Lower leg skin (tissue), 4 donors: ENCODE results near the gene KLHL17. TPM values are rescaled to one million over a fixed set of nuclear protein-coding genes. Genes with fewer than 3 reads are reported as not detected.
"Not testable (repeated sequence)": the region's sequence is repeated elsewhere in the genome, so short reads cannot be mapped to it uniquely, and the experiment has no call there.

Source experiments
- DNase-seq, 2 donors: peaks; one replicate each; pipeline ENCODE4 v3.0.0-alpha.2; 2019; ENCODE audit warnings: low spot score in 2 of 2
- H3K4me3 ChIP-seq: fragments of 200-600 bp; sonication (generic); 2 replicates; pipeline ENCODE4 v1.5.1; 2017; ENCODE audit warnings: mild to moderate bottlenecking, low read depth; ENCODE audit not compliant: poor library complexity, severe bottlenecking
- POLR2A ChIP-seq, 2 donors: fragments of 450-650 bp; IDR thresholded peaks; one replicate each; pipeline ENCODE4 v1.6.1; 2016 to 2017; ENCODE audit warnings: antibody characterized with exemption in 2 of 2, mild to moderate bottlenecking in 1 of 2, moderate library complexity in 1 of 2
- WGBS, 2 donors: methylation state at CpG; one replicate each; pipeline ENCODE4 v1.1.5; 2018; 5-methylcytosine and 5-hydroxymethylcytosine counted together
- intact Hi-C: fragments of 100-400 bp; cut with DNase I; formaldehyde crosslinking; loops from one replicate; pipeline ENCODE4 v1.15.0; 2023; ENCODE audit warnings: low total_unique reads
- total RNA-seq, 4 donors: library from RNA; depleted of rRNA; stranded (reverse); fragments of >200 nt; gene quantifications; one replicate each; pipeline ENCODE4 v1.1.0, GENCODE V29; 2016
- TF ChIP-seq, protein P1 (sequence below), 3 donors: fragments of 450-650 bp; IDR thresholded peaks; one replicate each; pipeline ENCODE4 v1.5.1; 2016; ENCODE audit warnings: antibody characterized with exemption in 3 of 3, mild to moderate bottlenecking in 3 of 3, moderate library complexity in 2 of 3

Gene KLHL17
- total RNA-seq, 4 donors from 2014 or later, result 9.7 to 30.9 (median 16.3) TPM

DNA sequence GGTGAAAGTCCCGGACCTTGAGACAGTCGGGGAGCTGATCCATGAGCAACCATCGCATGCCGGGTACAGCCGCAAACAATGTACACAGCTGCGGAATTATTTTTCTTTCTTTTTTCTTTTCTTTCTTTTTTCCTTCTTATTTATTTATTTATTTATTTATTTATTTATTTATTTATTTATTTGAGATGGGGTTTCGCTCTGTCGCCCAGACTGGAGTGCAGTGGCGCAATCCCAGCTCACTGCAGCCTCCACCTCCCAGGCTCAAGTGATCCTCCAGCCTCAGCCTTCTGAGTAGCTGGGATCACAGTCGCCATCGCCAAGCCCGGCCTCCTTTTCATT is 24.1 kb downstream of the KLHL17 start:
- intact Hi-C loops, result no loop called here
- no peak for DNase-seq
- no peak for TF ChIP-seq POLR2A (IDR thresholded peaks at IDR 0.05)
- TF ChIP-seq, protein P1, sequence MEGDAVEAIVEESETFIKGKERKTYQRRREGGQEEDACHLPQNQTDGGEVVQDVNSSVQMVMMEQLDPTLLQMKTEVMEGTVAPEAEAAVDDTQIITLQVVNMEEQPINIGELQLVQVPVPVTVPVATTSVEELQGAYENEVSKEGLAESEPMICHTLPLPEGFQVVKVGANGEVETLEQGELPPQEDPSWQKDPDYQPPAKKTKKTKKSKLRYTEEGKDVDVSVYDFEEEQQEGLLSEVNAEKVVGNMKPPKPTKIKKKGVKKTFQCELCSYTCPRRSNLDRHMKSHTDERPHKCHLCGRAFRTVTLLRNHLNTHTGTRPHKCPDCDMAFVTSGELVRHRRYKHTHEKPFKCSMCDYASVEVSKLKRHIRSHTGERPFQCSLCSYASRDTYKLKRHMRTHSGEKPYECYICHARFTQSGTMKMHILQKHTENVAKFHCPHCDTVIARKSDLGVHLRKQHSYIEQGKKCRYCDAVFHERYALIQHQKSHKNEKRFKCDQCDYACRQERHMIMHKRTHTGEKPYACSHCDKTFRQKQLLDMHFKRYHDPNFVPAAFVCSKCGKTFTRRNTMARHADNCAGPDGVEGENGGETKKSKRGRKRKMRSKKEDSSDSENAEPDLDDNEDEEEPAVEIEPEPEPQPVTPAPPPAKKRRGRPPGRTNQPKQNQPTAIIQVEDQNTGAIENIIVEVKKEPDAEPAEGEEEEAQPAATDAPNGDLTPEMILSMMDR (IDR thresholded peaks at IDR 0.05), result no peak
- WGBS, 2 donors, result 57 to 62% methylated on average over 12 of the region's 12 CpGs
- H3K4me3 ChIP-seq, result no peak overlapping the region

DNA sequence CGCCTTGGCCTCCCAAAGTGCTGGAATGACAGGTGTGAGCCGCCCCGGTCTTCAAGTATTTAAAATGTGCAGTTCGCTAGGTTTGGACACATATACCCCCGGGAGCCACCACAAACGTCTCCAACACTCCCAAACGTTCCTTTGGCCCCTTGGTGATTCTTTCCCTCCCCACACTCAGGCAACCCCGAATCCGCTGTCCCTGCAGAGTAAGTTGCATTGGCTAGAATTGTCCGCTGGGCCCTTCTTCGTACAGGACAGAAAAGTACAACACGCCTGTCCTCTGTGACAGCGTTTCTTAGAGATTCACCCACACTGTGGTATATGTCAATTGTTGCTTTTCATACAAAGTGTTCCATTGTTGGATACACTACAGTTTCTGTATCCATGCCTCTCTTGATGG is 24.7 kb downstream of the KLHL17 start:
- TF ChIP-seq POLR2A (IDR thresholded peaks at IDR 0.05), result no peak
- TF ChIP-seq, protein P1 (IDR thresholded peaks at IDR 0.05), result no peak
- intact Hi-C loops, result loop anchor here (5.0 kb wide), 1 partner anchor 77 kb away; no protein-coding TSS in a partner anchor
- no peak for DNase-seq
- 75 to 81% methylated on average over 13 of the region's 13 CpGs for WGBS, 2 donors
- no peak overlapping the region for H3K4me3 ChIP-seq

DNA sequence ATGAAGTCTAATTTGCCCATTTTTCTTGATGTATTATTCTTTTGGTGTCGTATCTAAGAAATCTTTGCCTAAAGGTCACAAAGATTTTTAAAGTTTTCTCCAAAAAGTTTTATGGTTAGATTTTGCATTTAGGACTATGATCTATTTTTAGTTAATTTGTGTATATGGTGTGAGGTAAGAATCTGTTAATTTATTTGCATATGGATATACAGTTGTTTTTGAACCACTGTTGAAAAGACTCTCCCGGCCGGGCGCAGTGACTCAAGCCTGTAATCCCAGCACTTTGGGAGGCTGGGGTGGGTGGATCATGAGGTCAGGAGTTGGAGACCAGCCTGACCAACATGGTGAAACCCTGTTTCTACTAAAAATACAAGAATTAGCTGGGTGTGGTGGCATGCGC is 27.7 kb downstream of the KLHL17 start:
- DNase-seq, H3K4me3 ChIP-seq: not testable (repeated sequence)
- WGBS, 2 donors, result 82 to 88% methylated on average over 5 of the region's 5 CpGs
- intact Hi-C loops, result loop anchor here (5.0 kb wide), 1 partner anchor 74 kb away; no protein-coding TSS in a partner anchor

DNA sequence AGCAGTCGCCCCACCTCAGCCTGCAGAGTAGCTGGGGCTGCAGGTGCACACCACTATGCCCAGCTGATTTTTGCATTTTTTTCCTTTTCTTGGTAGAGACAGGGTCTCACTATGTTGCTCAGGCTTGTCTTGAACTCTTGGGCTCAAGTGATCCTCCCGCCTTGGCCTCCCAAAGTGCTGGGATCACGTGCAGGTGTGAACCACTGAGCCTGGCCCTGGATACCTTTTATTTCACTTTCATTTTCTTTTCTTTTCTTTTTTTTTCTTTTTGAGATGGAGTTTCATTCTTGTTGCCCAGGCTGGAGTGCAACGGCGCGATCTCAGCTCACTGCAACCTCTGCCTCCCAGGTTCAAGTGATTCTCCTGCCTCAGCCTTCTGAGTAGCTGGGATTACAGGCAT is 30.9 kb downstream of the KLHL17 start:
- intact Hi-C loops, result not testable (repeated sequence)
- 93 to 96% methylated on average over 6 of the region's 6 CpGs for WGBS, 2 donors

DNA sequence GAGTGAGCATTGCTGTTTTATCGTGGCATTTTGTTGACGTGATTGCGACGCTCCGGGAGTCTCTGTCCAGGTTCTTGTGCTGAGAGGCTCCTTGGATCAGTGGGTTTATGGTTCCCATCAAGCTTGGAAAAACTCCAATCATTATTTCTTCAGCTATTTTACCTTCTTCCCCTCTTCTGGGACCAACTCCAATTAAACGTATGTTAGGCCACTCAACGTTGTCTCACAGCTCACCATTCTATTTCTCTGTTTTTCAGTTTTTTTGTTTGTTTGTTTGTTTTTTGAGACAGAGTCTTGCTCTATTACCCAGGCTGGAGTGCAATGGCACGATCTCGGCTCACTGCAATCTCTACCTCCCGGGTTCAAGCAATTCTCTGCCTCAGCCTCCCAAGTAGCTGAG is 31.5 kb downstream of the KLHL17 start:
- no peak for DNase-seq
- TF ChIP-seq POLR2A (IDR thresholded peaks at IDR 0.05), result no peak
- TF ChIP-seq, protein P1 (IDR thresholded peaks at IDR 0.05), result no peak
- H3K4me3 ChIP-seq, result no peak overlapping the region
- WGBS, 2 donors, result 94 to 97% methylated on average over 10 of the region's 10 CpGs
- intact Hi-C loops, result no loop called here

More for the DNA sequence above, 30.9 kb downstream of the KLHL17 start:
- DNase-seq, H3K4me3 ChIP-seq: not testable (repeated sequence)

DNA sequence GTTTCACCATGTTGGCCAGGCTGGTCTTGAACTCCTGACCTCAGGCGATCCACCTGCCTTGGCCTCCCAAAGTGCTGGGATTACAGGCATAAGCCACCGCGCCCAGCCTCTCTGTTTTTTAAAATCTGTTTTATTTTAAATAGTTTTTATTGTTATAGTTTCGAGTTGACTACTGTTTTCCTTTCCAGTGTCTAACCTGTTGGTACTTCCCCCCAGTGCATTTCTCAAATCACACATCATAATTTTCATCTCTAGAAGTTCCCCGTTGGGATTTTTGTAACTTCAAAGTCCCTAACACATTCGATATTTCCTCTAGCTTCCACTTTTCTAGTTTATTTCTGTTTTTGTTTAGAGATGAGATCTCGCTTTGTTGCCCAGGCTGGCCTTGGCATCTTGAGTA is 32.0 kb downstream of the KLHL17 start:
- 89 to 94% methylated on average over 7 of the region's 7 CpGs for WGBS, 2 donors
- DNase-seq, result no peak
- intact Hi-C loops, result no loop called here
- no peak overlapping the region for H3K4me3 ChIP-seq
- no peak for TF ChIP-seq POLR2A (IDR thresholded peaks at IDR 0.05)
- TF ChIP-seq, protein P1 (IDR thresholded peaks at IDR 0.05), result no peak

DNA sequence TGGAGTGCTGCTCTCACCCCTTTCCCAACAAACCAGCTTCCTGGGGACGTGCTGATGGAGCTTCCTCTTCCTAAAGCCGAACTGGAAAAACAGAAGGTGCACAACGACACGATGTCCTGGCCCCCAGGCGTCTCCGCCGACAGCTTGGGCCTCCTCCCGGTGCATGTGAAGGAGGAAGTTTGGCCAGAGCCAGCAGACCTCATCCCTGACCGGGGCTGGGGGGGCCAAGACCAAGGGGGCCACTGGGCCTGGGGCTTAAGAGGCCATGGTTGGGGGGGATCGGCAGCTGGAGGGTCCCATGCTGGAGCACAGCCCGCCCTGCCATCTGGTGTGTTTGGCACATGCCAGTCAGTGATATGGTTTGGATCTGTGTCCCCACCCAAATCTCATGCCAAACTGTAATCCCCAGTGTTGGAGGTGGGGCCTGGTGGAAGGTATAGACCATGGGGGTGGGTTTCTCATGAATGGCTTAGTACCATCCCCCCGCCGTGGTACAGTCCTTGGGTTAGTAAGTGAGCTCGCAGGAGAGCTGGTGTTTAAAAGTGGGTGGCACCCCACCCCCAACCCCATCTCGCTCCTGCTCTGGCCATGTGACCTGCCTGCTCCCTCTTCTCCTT is 33.1 kb downstream of the KLHL17 start:
- TF ChIP-seq, protein P1 (IDR thresholded peaks at IDR 0.05), result no peak
- TF ChIP-seq POLR2A (IDR thresholded peaks at IDR 0.05), result no peak
- 74 to 75% methylated on average over 13 to 15 of the region's 15 CpGs for whole genome bisulfite sequencing, 2 donors
- no peak for DNase-seq
- intact Hi-C loops, result no loop called here
- H3K4me3 ChIP-seq, result no peak overlapping the region

DNA sequence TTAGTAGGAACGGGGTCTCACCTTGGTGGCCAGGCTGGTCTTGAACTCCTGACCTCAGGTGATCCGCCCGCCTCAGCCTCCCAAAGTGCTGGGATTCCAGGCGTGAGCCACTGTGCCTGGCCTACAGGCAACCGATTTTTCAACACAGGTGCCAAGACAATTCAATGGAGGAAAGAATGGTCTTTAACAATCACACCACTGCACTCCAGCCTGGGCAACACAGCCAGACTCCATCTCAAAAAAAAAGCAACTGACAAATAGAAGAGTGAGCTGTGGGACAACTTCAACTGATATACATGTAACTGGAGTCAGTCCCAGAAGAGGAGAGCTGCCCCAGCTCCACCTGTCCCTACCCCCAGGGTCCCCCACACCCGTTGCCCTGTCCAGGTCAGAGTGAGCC is 34.2 kb downstream of the KLHL17 start:
- intact Hi-C loops, H3K4me3 ChIP-seq, DNase-seq: not testable (repeated sequence)
- WGBS, 2 donors, result 84 to 88% methylated on average over 6 of the region's 6 CpGs
